Osteoblast (primary cell): Measurements from ENCODE around the gene SRRM2. TPM values are rescaled to one million over a fixed set of nuclear protein-coding genes. Genes with fewer than 3 reads are reported as not detected.

Source experiments
- DNase-seq: peaks from one replicate; pipeline ENCODE4 v3.0.0; 2011; ENCODE audit warnings: low spot score, mixed read lengths; ENCODE audit not compliant: insufficient read length; ENCODE audit errors: missing footprints
- H2AFZ ChIP-seq: 2 replicates; pipeline ENCODE4 v1.6.0; 2011; ENCODE audit warnings: mild to moderate bottlenecking, low read length
- H3K27ac ChIP-seq: 2 replicates; pipeline ENCODE4 v1.5.1; 2011; ENCODE audit warnings: mild to moderate bottlenecking, low read depth, low read length, moderate library complexity
- H3K27me3 ChIP-seq: 2 replicates; pipeline ENCODE4 v1.6.0; 2012; ENCODE audit warnings: mild to moderate bottlenecking, control low read depth, inconsistent platforms, low read length, moderate library complexity; ENCODE audit not compliant: insufficient read depth
- H3K36me3 ChIP-seq: 2 replicates; pipeline ENCODE4 v1.5.1; 2011; ENCODE audit warnings: mild to moderate bottlenecking, low read length, control low read depth, moderate library complexity; ENCODE audit not compliant: insufficient read depth
- H3K4me1 ChIP-seq: 2 replicates; pipeline ENCODE4 v1.5.1; 2011; ENCODE audit warnings: mild to moderate bottlenecking, low read length, control low read depth, moderate library complexity; ENCODE audit not compliant: insufficient read depth
- H3K4me2 ChIP-seq: 2 replicates; pipeline ENCODE4 v1.6.0; 2011; ENCODE audit warnings: mild to moderate bottlenecking, low read length; ENCODE audit not compliant: insufficient read depth
- H3K4me3 ChIP-seq: fragments of 200-600 bp; sonication (generic); 3 replicates; pipeline ENCODE4 v1.5.1; 2012; ENCODE audit warnings: mild to moderate bottlenecking, low read length, inconsistent platforms; ENCODE audit not compliant: insufficient read depth
- H3K79me2 ChIP-seq: 2 replicates; pipeline ENCODE4 v1.6.0; 2012; ENCODE audit warnings: mild to moderate bottlenecking, low read length, control low read depth, inconsistent platforms; ENCODE audit not compliant: insufficient read depth
- H3K9me3 ChIP-seq: 2 replicates; pipeline ENCODE4 v1.5.1; 2011; ENCODE audit warnings: low read depth, low read length, control low read depth
- H4K20me1 ChIP-seq: 2 replicates; pipeline ENCODE4 v1.6.0; 2012; ENCODE audit warnings: mild to moderate bottlenecking, low read length, control low read depth; ENCODE audit not compliant: insufficient read depth
- total RNA-seq: library from RNA; depleted of rRNA; stranded (reverse); fragments of >200 nt; gene quantifications from 2 replicates; pipeline ENCODE4 v1.2.3, GENCODE V29; 2012
- TF ChIP-seq, protein P1 (sequence below): IDR thresholded peaks from 2 replicates; pipeline ENCODE4 v1.5.1; 2011; ENCODE audit warnings: mild to moderate bottlenecking, low read depth, low read length, moderate library complexity; ENCODE audit errors: extremely low read depth

SRRM2 gene
- total RNA-seq, 1 donor, result 56.8 TPM

- Histone ChIP-seq H3K4me2 (no peak overlapping the region), H3K27ac (no peak overlapping the region), H3K4me1 (no peaks in the 10 kb centered on the region), H4K20me1 (no peaks in the 10 kb centered on the region), H3K79me2 (no peaks in the 10 kb centered on the region), H2AFZ (no peak overlapping the region), H3K9me3 (no peaks in the 10 kb centered on the region), H3K36me3 (no peaks in the 10 kb centered on the region), H3K27me3 (peaks cover 10% of the 10 kb centered on the region), H3K4me3 (no peak overlapping the region)
- TF ChIP-seq, protein P1, sequence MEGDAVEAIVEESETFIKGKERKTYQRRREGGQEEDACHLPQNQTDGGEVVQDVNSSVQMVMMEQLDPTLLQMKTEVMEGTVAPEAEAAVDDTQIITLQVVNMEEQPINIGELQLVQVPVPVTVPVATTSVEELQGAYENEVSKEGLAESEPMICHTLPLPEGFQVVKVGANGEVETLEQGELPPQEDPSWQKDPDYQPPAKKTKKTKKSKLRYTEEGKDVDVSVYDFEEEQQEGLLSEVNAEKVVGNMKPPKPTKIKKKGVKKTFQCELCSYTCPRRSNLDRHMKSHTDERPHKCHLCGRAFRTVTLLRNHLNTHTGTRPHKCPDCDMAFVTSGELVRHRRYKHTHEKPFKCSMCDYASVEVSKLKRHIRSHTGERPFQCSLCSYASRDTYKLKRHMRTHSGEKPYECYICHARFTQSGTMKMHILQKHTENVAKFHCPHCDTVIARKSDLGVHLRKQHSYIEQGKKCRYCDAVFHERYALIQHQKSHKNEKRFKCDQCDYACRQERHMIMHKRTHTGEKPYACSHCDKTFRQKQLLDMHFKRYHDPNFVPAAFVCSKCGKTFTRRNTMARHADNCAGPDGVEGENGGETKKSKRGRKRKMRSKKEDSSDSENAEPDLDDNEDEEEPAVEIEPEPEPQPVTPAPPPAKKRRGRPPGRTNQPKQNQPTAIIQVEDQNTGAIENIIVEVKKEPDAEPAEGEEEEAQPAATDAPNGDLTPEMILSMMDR, result no peak
- peak; percentile 59 for DNase-seq
Observed at GRCh38 chr16:2737238-2737605, 15.2 kb upstream of the SRRM2 start.

- no peaks in the 10 kb centered on the region for H3K79me2 ChIP-seq
- no peaks in the 10 kb centered on the region for H3K9me3 ChIP-seq
- peaks cover 10% of the 10 kb centered on the region for H3K27me3 ChIP-seq
- H3K4me1 ChIP-seq, result no peaks in the 10 kb centered on the region
- no peak overlapping the region for H3K4me2 ChIP-seq
- peak; percentile 64 for DNase-seq
- H2AFZ ChIP-seq, result no peak overlapping the region
- TF ChIP-seq, protein P1, result no peak
- H3K4me3 ChIP-seq, result no peak overlapping the region
- no peaks in the 10 kb centered on the region for H3K36me3 ChIP-seq
- H4K20me1 ChIP-seq, result no peaks in the 10 kb centered on the region
- no peak overlapping the region for H3K27ac ChIP-seq
Observed at GRCh38 chr16:2737895-2738418, 14.5 kb upstream of the SRRM2 start.

DNA sequence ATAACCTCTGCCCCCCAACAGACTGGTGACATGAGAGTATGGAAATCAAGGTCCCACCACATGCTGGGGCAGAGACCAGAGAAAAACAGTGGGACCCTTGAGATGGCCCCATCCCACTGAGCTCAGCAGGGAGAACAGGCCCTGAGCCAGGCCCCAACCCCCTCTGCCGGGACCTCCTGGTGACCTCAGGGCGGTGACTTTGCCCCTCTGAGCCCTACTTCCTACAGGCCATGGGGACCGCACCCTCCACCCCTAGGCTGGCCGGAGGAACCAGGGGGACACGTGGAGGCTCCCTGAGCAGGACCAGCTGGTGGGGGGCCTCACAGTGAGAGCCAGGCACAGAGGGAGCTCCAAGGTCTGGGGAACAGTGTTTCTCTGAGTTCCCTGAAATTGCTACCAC lies 13.8 kb upstream of the SRRM2 start:
- DNase-seq, result no peak
- no peak overlapping the region for H3K4me2 ChIP-seq
- H2AFZ ChIP-seq, result no peak overlapping the region
- H3K27me3 ChIP-seq, result peaks cover 10% of the 10 kb centered on the region
- H3K4me3 ChIP-seq, result no peak overlapping the region
- no peaks in the 10 kb centered on the region for H3K79me2 ChIP-seq
- H4K20me1 ChIP-seq, result no peaks in the 10 kb centered on the region
- TF ChIP-seq, protein P1, result no peak
- H3K4me1 ChIP-seq, result no peaks in the 10 kb centered on the region
- no peaks in the 10 kb centered on the region for H3K36me3 ChIP-seq
- no peak overlapping the region for H3K27ac ChIP-seq
- no peaks in the 10 kb centered on the region for H3K9me3 ChIP-seq

DNA sequence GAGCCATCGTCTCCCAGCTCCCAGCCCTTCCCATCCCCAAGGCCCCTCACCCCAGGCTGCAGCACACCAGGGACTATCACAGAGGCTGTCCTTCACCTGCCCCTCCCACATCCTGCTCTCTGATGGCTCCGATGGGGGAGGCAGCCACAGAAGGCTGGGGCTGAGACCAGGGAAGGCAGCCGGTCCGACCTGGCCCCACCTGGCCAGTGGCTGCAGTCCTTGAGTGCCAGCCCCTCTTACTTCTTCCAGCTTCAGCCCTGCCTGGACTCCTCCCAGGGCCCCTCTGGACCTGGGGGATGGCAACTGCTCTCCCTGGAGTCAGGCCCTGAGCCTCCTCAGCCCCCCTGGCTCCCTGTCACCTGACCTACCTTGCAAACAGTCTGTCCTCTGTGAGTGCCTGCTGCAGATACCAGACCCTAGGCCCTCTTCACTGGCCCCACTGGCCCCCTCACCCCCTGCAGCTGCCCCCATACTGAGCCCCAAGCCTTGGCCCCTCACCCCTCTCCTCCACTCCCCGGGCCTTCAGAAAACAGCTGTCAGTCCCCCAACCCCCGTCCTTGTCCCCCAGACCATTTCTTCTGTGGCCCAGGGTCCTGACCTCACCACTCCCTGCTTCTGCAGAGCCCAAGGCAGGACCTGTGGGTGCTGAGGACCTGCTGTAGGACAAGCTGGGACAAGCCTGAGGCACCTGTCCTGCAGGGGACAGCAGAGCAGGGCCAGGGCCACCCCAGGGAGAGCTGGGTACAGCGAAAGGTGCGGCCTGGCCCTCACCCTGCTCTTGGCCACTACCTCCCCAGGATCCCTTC lies 12.6 kb upstream of the SRRM2 start:
- Histone ChIP-seq H4K20me1 (no peaks in the 10 kb centered on the region), H3K79me2 (no peaks in the 10 kb centered on the region), H3K4me1 (no peaks in the 10 kb centered on the region), H3K36me3 (no peaks in the 10 kb centered on the region), H3K27ac (no peak overlapping the region), H3K4me2 (no peak overlapping the region), H2AFZ (no peak overlapping the region), H3K9me3 (no peaks in the 10 kb centered on the region), H3K4me3 (no peak overlapping the region), H3K27me3 (peaks cover 10% of the 10 kb centered on the region)
- TF ChIP-seq, protein P1, result no peak
- DNase-seq, result peak; percentile 62
